ENCODE results near the gene CFAP20DC. TPM values are rescaled to one million over a fixed set of nuclear protein-coding genes. Genes with fewer than 3 reads are reported as not detected.

The CFAP20DC gene
- total RNA-seq, 2 donors from 2014 or later, result 6.5 to 9.5 TPM

DNA sequence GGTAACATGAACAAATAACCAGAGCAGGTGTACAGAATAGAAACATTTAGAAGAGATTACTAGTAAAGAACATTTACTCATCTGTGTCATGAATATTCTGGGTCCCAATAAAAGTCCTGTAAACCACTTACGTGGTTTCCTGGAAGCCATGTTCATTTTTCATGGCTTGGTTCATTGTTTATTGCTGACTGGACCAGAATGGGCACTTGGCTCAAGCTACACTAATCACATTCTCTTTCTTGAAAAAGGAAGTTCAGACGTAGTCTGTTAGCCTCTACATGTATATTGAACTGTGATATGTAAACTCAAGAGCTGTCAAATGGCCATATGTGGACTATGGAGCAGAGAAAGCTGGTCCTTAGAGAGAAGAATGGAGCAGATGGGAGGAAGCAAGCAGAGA lies 244.9 kb downstream of the CFAP20DC start:
- no peak for DNase-seq
- peaks cover 8% of the 10 kb centered on the region for H3K9me3 ChIP-seq (ENCODE audit: control insufficient read depth, low read length)
- H3K27me3 Mint-ChIP-seq (ENCODE audit: insufficient read depth), result peaks cover 2% of the 10 kb centered on the region
- peaks cover 18% of the 10 kb centered on the region for H3K36me3 Mint-ChIP-seq (ENCODE audit: low read depth)
- H3K27ac Mint-ChIP-seq, result no peak overlapping the region
- TF ChIP-seq, protein P1, sequence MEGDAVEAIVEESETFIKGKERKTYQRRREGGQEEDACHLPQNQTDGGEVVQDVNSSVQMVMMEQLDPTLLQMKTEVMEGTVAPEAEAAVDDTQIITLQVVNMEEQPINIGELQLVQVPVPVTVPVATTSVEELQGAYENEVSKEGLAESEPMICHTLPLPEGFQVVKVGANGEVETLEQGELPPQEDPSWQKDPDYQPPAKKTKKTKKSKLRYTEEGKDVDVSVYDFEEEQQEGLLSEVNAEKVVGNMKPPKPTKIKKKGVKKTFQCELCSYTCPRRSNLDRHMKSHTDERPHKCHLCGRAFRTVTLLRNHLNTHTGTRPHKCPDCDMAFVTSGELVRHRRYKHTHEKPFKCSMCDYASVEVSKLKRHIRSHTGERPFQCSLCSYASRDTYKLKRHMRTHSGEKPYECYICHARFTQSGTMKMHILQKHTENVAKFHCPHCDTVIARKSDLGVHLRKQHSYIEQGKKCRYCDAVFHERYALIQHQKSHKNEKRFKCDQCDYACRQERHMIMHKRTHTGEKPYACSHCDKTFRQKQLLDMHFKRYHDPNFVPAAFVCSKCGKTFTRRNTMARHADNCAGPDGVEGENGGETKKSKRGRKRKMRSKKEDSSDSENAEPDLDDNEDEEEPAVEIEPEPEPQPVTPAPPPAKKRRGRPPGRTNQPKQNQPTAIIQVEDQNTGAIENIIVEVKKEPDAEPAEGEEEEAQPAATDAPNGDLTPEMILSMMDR (conservative IDR thresholded peaks at IDR 0.05), result no peak
- H3K9ac ChIP-seq (ENCODE audit: extremely low read depth, low read length, poor library complexity, severe bottlenecking), result no peak overlapping the region
- H3K36me3 ChIP-seq (ENCODE audit: control insufficient read depth, insufficient read depth, low read length), result no peaks in the 10 kb centered on the region
- no peaks in the 10 kb centered on the region for H3K4me1 ChIP-seq (ENCODE audit: control insufficient read depth, insufficient read depth, low read length)
- H3K27me3 ChIP-seq (ENCODE audit: control insufficient read depth, insufficient read depth, low read length, poor library complexity, severe bottlenecking), result no peaks in the 10 kb centered on the region
- H3K4me3 ChIP-seq (ENCODE audit: low read length), result no peak overlapping the region
- H3K27ac ChIP-seq (ENCODE audit: low read depth, low read length), result no peak overlapping the region
- peaks cover 33% of the 10 kb centered on the region for H3K9me3 Mint-ChIP-seq
- no peaks in the 10 kb centered on the region for H3K4me1 Mint-ChIP-seq
- WGBS, 2 experiments (ENCODE audit: insufficient coverage in 1 of 2, insufficient read length in 1 of 2), result 88 to 95% methylated on average over 1 to 2 of the region's 2 CpGs
- no peak overlapping the region for H3K4me3 Mint-ChIP-seq

DNA sequence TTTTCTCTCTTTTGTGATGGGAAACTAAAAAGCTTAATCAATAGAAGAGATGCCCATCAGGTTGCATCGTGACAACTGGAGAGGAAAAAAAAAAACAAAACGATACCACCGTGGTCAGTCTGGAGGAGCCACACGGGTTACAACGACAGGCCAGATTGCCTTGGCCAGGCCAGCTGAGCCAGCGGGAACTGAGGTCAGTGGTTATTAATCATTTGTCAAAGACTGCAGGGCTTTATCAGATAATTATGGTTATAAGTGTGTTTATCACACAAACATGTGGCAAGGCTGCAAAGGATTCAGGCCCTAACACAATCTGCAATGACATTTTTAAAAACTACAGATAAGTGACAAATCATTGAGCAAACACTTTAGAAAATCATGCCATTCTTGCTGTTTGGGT lies 248.3 kb downstream of the CFAP20DC start:
- Mint-ChIP-seq H3K36me3 (ENCODE audit: low read depth) (peaks cover 7% of the 10 kb centered on the region), H3K27me3 (ENCODE audit: insufficient read depth) (no peaks in the 10 kb centered on the region), H3K27ac (no peak overlapping the region), H3K4me1 (no peaks in the 10 kb centered on the region), H3K9me3 (peaks cover 7% of the 10 kb centered on the region), H3K4me3 (no peak overlapping the region)
- H3K27me3 ChIP-seq (ENCODE audit: control insufficient read depth, insufficient read depth, low read length, poor library complexity, severe bottlenecking), result no peaks in the 10 kb centered on the region
- WGBS, 2 experiments (ENCODE audit: insufficient coverage in 1 of 2, insufficient read length in 1 of 2), result 91 to 100% methylated on average over 4 to 6 of the region's 6 CpGs
- peaks cover 8% of the 10 kb centered on the region for H3K9me3 ChIP-seq (ENCODE audit: control insufficient read depth, low read length)
- no peak for DNase-seq
- no peaks in the 10 kb centered on the region for H3K36me3 ChIP-seq (ENCODE audit: control insufficient read depth, insufficient read depth, low read length)
- no peak overlapping the region for H3K9ac ChIP-seq (ENCODE audit: extremely low read depth, low read length, poor library complexity, severe bottlenecking)
- no peak overlapping the region for H3K27ac ChIP-seq (ENCODE audit: low read depth, low read length)
- TF ChIP-seq, protein P1 (conservative IDR thresholded peaks at IDR 0.05), result no peak
- no peaks in the 10 kb centered on the region for H3K4me1 ChIP-seq (ENCODE audit: control insufficient read depth, insufficient read depth, low read length)
- H3K4me3 ChIP-seq (ENCODE audit: low read length), result no peak overlapping the region

DNA sequence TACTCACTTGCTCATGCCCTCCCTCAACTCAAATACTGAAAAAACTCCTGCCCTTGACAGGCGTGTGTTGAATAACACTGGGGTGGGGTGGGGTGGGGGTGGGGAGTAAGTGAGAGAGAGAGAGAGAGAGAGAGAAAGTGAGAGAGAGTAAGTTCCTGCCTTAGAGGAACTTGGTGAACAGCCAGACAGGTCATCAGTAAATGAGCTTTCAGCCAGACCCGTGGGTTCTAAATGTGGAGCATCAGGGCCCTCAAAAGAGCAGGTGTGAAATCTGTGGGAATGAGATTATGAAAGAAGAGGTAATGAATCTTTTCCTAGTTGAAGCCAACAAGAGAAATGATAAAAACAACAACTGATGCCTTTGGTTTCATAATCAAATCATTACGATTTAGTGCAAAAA lies 248.9 kb downstream of the CFAP20DC start:
- Histone ChIP-seq H3K9me3 (ENCODE audit: control insufficient read depth, low read length) (peaks cover 3% of the 10 kb centered on the region), H3K4me3 (ENCODE audit: low read length) (no peak overlapping the region), H3K27me3 (ENCODE audit: control insufficient read depth, insufficient read depth, low read length, poor library complexity, severe bottlenecking) (no peaks in the 10 kb centered on the region), H3K9ac (ENCODE audit: extremely low read depth, low read length, poor library complexity, severe bottlenecking) (no peak overlapping the region), H3K4me1 (ENCODE audit: control insufficient read depth, insufficient read depth, low read length) (no peaks in the 10 kb centered on the region), H3K27ac (ENCODE audit: low read depth, low read length) (no peak overlapping the region), H3K36me3 (ENCODE audit: control insufficient read depth, insufficient read depth, low read length) (no peaks in the 10 kb centered on the region)
- Mint-ChIP-seq H3K4me3 (no peak overlapping the region), H3K27me3 (ENCODE audit: insufficient read depth) (no peaks in the 10 kb centered on the region), H3K4me1 (no peaks in the 10 kb centered on the region), H3K36me3 (ENCODE audit: low read depth) (peaks cover under 1% of the 10 kb centered on the region), H3K27ac (no peak overlapping the region), H3K9me3 (peaks cover under 1% of the 10 kb centered on the region)
- no peak for DNase-seq
- WGBS, 2 experiments (ENCODE audit: insufficient coverage in 1 of 2, insufficient read length in 1 of 2), result 87 to 100% methylated on average over 1 to 3 of the region's 3 CpGs
- TF ChIP-seq, protein P1 (conservative IDR thresholded peaks at IDR 0.05), result no peak

Measured in endodermal cell (in vitro differentiated cells).